Trophoblast cell (in vitro differentiated cells and primary cell): ENCODE data around the gene LMCD1.

ENCODE experiments used
- DNase-seq, 2 donors: peaks; one replicate each; pipeline ENCODE4 v3.0.0-alpha.2; 2016
- H2AFZ ChIP-seq: 2 replicates; pipeline ENCODE4 v1.6.1; 2013; ENCODE audit warnings: low read length, moderate library complexity, mild to moderate bottlenecking; ENCODE audit not compliant: insufficient read depth, poor library complexity
- H2AK5ac ChIP-seq: 2 replicates; pipeline ENCODE4 v1.6.1; 2013; ENCODE audit warnings: mild to moderate bottlenecking, low read length
- H2BK120ac ChIP-seq: 2 replicates; pipeline ENCODE4 v1.6.1; 2013; ENCODE audit warnings: low read length, mild to moderate bottlenecking, moderate library complexity; ENCODE audit not compliant: insufficient read depth, poor library complexity
- H2BK12ac ChIP-seq: 2 replicates; pipeline ENCODE4 v1.6.1; 2013; ENCODE audit warnings: mild to moderate bottlenecking, low read length, moderate library complexity
- H2BK5ac ChIP-seq: 2 replicates; pipeline ENCODE4 v1.6.1; 2013; ENCODE audit warnings: low read length, low read depth, moderate library complexity, mild to moderate bottlenecking; ENCODE audit not compliant: poor library complexity
- H3K14ac ChIP-seq: 2 replicates; pipeline ENCODE4 v1.6.1; 2013; ENCODE audit warnings: mild to moderate bottlenecking, low read length
- H3K18ac ChIP-seq: 2 replicates; pipeline ENCODE4 v1.6.1; 2013; ENCODE audit warnings: mild to moderate bottlenecking, low read length
- H3K23ac ChIP-seq: 2 replicates; pipeline ENCODE4 v1.6.1; 2013; ENCODE audit warnings: low read length
- H3K27ac ChIP-seq: 2 replicates; pipeline ENCODE4 v1.5.1; 2013; ENCODE audit warnings: low read depth, mild to moderate bottlenecking, inconsistent platforms, low read length, moderate library complexity
- H3K27me3 ChIP-seq: 2 replicates; pipeline ENCODE4 v1.6.1; 2013; ENCODE audit warnings: inconsistent platforms, mild to moderate bottlenecking, low read length, moderate library complexity; ENCODE audit not compliant: insufficient read depth
- H3K36me3 ChIP-seq, 2 experiments: 1 replicate in 1 of 2; 2 replicates in 1 of 2; pipeline ENCODE4 v1.6.1; 2013; ENCODE audit warnings: low read length in 2 of 2, mild to moderate bottlenecking in 2 of 2, moderate library complexity in 1 of 2; ENCODE audit not compliant: insufficient read depth in 2 of 2, control insufficient read depth in 1 of 2
- H3K4ac ChIP-seq: 2 replicates; pipeline ENCODE4 v1.6.1; 2013; ENCODE audit warnings: low read depth, mild to moderate bottlenecking, low read length, moderate library complexity
- H3K4me1 ChIP-seq, 2 experiments: 1 replicate in 1 of 2; 2 replicates in 1 of 2; pipeline ENCODE4 v1.6.1; 2013; ENCODE audit warnings: low read length in 2 of 2, mild to moderate bottlenecking in 2 of 2, moderate library complexity in 1 of 2; ENCODE audit not compliant: insufficient read depth in 2 of 2, control insufficient read depth in 1 of 2
- H3K4me2 ChIP-seq: 2 replicates; pipeline ENCODE4 v1.6.1; 2013; ENCODE audit warnings: inconsistent platforms, mild to moderate bottlenecking, low read length, moderate library complexity
- H3K4me3 ChIP-seq: 2 replicates; pipeline ENCODE4 v1.5.1; 2013; ENCODE audit warnings: mild to moderate bottlenecking, low read depth, low read length, inconsistent platforms
- H3K79me1 ChIP-seq: one replicate; pipeline ENCODE4 v1.6.1; 2013; ENCODE audit warnings: low read length
- H3K79me2 ChIP-seq: 2 replicates; pipeline ENCODE4 v1.6.1; 2013; ENCODE audit warnings: low read length, mild to moderate bottlenecking; ENCODE audit not compliant: control insufficient read depth, insufficient read depth, poor library complexity
- H3K9ac ChIP-seq: 2 replicates; pipeline ENCODE4 v1.6.1; 2013; ENCODE audit warnings: mild to moderate bottlenecking, low read length
- H3K9me3 ChIP-seq: 2 replicates; pipeline ENCODE4 v1.6.1; 2013; ENCODE audit warnings: low read depth, mild to moderate bottlenecking, control low read depth, inconsistent platforms, low read length; ENCODE audit not compliant: insufficient read depth
- H4K12ac ChIP-seq: 2 replicates; pipeline ENCODE4 v1.6.1; 2013; ENCODE audit warnings: low read depth, mild to moderate bottlenecking, low read length, moderate library complexity
- H4K8ac ChIP-seq: 2 replicates; pipeline ENCODE4 v1.6.1; 2013; ENCODE audit warnings: low read depth, mild to moderate bottlenecking, low read length, moderate library complexity
- H4K91ac ChIP-seq: one replicate; pipeline ENCODE4 v1.6.1; 2013; ENCODE audit warnings: low read depth, mild to moderate bottlenecking, low read length, moderate library complexity
- WGBS: extraction: QIAGEN DNeasy Blood & Tissue Kit; methylation state at CpG from one replicate; pipeline ENCODE4 v1.1.7; 2013; ENCODE audit warnings: missing lambda C conversion rate; ENCODE audit not compliant: insufficient read length, insufficient coverage; ENCODE audit errors: extremely low coverage; 5-methylcytosine and 5-hydroxymethylcytosine counted together

Gene LMCD1

DNA sequence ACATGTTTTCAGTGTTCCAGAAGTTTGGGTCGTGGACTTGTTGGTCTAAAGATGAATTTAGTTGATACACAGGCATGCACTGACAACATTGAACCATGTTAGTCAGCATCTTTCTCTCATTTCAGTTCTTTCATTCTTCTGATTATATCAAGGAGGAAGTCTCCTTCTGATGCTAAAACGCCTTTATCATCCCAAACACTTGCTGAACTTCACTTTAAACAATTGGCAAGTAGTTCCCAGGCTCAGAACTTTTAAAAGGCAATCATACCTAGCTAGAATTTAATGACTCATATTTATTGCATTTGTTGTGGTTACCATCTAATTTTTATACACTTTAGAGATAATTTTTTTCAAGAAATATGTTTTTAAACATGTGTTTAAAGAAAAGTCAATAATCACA, 15.9 kb downstream of the LMCD1 start:
- Histone ChIP-seq H2BK12ac (no peak overlapping the region), H3K4me1 (no peaks in the 10 kb centered on the region), H3K9ac (no peak overlapping the region), H2BK120ac (no peak overlapping the region), H3K18ac (no peak overlapping the region), H3K9me3 (no peaks in the 10 kb centered on the region), H3K23ac (no peak overlapping the region), H3K27me3 (no peaks in the 10 kb centered on the region), H4K91ac (no peak overlapping the region), H2BK5ac (no peak overlapping the region), H2AFZ (no peak overlapping the region), H3K4me3 (no peak overlapping the region), H3K36me3 (peaks cover 10 to 29% of the 10 kb centered on the region in 2 experiments), H3K79me1 (no peaks in the 10 kb centered on the region), H3K4me2 (no peak overlapping the region), H3K79me2 (no peaks in the 10 kb centered on the region), H4K12ac (no peak overlapping the region), H3K4ac (no peak overlapping the region), H3K27ac (no peak overlapping the region), H3K14ac (no peak overlapping the region), H4K8ac (no peak overlapping the region), H2AK5ac (no peak overlapping the region)
- DNase-seq: no peak
- WGBS: no CpG with 5 or more reads among the region's 2 CpGs

DNA sequence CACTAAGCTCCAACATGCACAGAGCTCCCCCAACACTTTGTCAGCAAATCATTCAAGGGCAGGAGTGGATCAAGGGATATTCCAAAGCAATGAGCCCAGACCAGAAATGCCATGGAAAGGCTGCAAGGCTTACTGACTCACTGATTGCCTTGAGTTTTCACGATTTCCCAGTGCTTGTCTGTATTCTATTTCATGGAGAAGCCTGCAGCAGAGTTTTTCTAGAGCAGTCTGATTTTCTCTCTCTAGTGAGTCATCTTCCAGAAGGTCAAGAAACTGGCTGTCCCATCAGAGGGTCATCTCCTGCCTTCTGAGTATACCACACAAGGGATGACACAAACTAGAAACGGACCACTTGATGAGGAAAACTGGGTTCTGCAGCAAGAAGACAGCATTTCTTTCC, 16.5 kb downstream of the LMCD1 start:
- Histone ChIP-seq H2BK5ac (no peak overlapping the region), H3K4me3 (no peak overlapping the region), H3K9me3 (no peaks in the 10 kb centered on the region), H2AFZ (no peak overlapping the region), H3K23ac (no peak overlapping the region), H4K12ac (no peak overlapping the region), H3K4me2 (no peak overlapping the region), H3K14ac (no peak overlapping the region), H3K27me3 (no peaks in the 10 kb centered on the region), H3K27ac (no peak overlapping the region), H3K79me2 (no peaks in the 10 kb centered on the region), H3K4me1 (no peaks in the 10 kb centered on the region), H3K4ac (no peak overlapping the region), H2BK12ac (no peak overlapping the region), H3K79me1 (no peaks in the 10 kb centered on the region), H3K36me3 (peaks cover 9 to 28% of the 10 kb centered on the region in 2 experiments), H2AK5ac (no peak overlapping the region), H4K91ac (no peak overlapping the region), H3K9ac (no peak overlapping the region), H4K8ac (no peak overlapping the region), H2BK120ac (no peak overlapping the region), H3K18ac (no peak overlapping the region)
- DNase-seq: no peak
- WGBS: no CpG with 5 or more reads among the region's 2 CpGs

DNA sequence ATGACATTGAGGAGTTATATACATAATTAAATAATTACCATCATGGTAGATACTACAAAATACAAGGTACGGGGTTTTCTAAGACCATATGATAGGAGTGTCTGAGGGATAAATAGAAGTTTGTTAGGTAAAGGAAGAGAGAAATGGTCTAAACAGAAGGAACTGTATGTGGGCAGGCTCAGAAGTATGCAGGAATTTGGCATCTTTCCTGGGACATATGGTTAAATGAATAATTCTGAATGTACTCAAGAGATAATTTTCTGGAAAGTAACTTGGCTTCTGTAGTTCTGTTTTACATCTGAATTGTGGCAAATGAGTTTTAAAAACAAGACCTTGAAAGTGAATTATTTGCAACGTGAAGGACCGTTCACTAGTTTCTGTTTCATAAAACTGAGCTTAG, 17.5 kb downstream of the LMCD1 start:
- Histone ChIP-seq H2BK12ac (no peak overlapping the region), H2AK5ac (no peak overlapping the region), H4K8ac (no peak overlapping the region), H3K4ac (no peak overlapping the region), H4K12ac (no peak overlapping the region), H3K79me2 (no peaks in the 10 kb centered on the region), H4K91ac (no peak overlapping the region), H3K14ac (no peak overlapping the region), H2AFZ (no peak overlapping the region), H3K27me3 (no peaks in the 10 kb centered on the region), H3K18ac (no peak overlapping the region), H2BK5ac (no peak overlapping the region), H3K9ac (no peak overlapping the region), H3K4me2 (no peak overlapping the region), H2BK120ac (no peak overlapping the region), H3K27ac (no peak overlapping the region), H3K9me3 (no peaks in the 10 kb centered on the region), H3K23ac (no peak overlapping the region), H3K4me1 (no peaks in the 10 kb centered on the region), H3K79me1 (no peaks in the 10 kb centered on the region), H3K4me3 (no peak overlapping the region), H3K36me3 (peaks cover 12 to 31% of the 10 kb centered on the region in 2 experiments)
- no CpG with 5 or more reads among the region's 3 CpGs for WGBS
- no peak for DNase-seq

DNA sequence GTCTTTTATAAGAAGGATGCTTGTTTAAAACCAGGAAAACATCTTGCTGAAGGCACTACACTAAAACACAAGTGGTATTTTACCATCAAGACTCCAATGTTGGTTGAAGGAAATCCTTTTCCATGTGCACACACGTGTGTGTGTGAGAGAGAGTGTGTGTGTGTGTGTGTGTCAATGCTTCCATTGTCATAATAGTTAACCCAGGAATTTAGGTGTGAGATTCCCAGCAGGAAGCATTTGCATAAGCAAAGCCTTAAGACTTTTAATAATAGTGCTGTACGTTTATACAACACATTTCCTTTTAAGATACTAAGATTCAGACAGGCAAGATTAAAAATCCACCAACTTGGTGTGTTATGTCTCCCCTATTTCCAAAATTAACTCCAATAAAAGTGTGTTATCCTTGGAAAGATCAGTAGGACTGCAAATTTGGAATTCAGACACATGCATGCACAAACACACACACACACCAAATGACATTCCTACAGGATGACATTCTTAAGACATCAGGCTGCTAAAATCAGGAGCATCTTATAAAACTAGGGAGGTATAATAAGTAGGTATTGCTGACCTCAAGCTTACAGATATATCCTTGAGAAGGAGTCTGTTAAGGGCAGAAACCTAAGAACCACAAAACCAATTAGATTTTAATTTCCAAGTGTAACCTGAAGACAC, 18.3 kb downstream of the LMCD1 start:
- Histone ChIP-seq H2AFZ (no peak overlapping the region), H3K27ac (no peak overlapping the region), H3K36me3 (peaks cover 13 to 33% of the 10 kb centered on the region in 2 experiments), H2BK12ac (no peak overlapping the region), H3K9me3 (no peaks in the 10 kb centered on the region), H3K23ac (no peak overlapping the region), H3K27me3 (no peaks in the 10 kb centered on the region), H3K14ac (no peak overlapping the region), H3K79me1 (no peaks in the 10 kb centered on the region), H2BK5ac (no peak overlapping the region), H3K4me1 (no peaks in the 10 kb centered on the region), H3K9ac (no peak overlapping the region), H4K8ac (no peak overlapping the region), H2AK5ac (no peak overlapping the region), H3K18ac (no peak overlapping the region), H3K4me3 (no peak overlapping the region), H3K4me2 (no peak overlapping the region), H3K4ac (no peak overlapping the region), H4K12ac (no peak overlapping the region), H3K79me2 (no peaks in the 10 kb centered on the region), H4K91ac (no peak overlapping the region), H2BK120ac (no peak overlapping the region)
- no peak for DNase-seq
- no CpG with 5 or more reads among the region's 2 CpGs for WGBS
